Daoy (cell line): ENCODE results near the gene PDZD2. TPM values are rescaled to one million over a fixed set of nuclear protein-coding genes. Genes with fewer than 3 reads are reported as not detected.

Source experiments
- DNase-seq: peaks from one replicate; pipeline ENCODE4 v3.0.0-alpha.2; 2015; ENCODE audit warnings: low read depth
- total RNA-seq: library from RNA; depleted of rRNA; stranded (reverse); fragments of >200 nt; shearing (Covaris generic); gene quantifications from 2 replicates; pipeline ENCODE4 v1.2.3, GENCODE V29; 2014; rRNA removed

PDZD2 gene
- total RNA-seq, 1 experiment from 2014 or later: 0.91 TPM

- peak; percentile 37 for DNase-seq
These were observed 500.0 kb downstream of the PDZD2 start for GRCh38 chr5:32138839-32139493.

GRCh38 chr5:32143617-32144377 is 504.9 kb downstream of the PDZD2 start:
- no peak for DNase-seq

GRCh38 chr5:32144378-32145207 is 505.7 kb downstream of the PDZD2 start:
- DNase-seq: no peak

DNA sequence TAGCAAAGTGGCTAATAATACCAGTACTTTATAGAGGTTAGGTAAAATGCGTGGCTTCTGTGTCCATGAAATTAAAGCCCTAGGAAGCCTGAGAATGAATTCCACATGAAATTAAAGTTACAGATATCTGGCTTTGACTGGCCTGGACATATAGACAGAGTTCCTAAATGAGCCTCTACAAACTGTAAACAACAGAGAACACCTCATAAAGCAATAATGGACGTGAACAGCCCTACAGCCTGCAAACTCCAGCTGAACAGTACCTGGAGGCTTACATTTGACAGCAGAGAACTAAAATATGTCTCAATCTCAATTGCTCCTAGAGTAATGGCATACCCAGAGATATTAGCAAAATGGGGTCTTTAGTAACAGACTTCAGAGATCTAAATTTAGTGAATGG is 506.4 kb downstream of the PDZD2 start:
- no peak for DNase-seq

GRCh38 chr5:32147236-32147635 is 508.3 kb downstream of the PDZD2 start:
- no peak for DNase-seq

GRCh38 chr5:32147959-32148358 is 509.0 kb downstream of the PDZD2 start:
- no peak for DNase-seq

- no peak for DNase-seq
These were observed 511.4 kb downstream of the PDZD2 start for GRCh38 chr5:32150366-32150765.

- DNase-seq: no peak
These were observed 512.3 kb downstream of the PDZD2 start for GRCh38 chr5:32151198-32151597.

DNA sequence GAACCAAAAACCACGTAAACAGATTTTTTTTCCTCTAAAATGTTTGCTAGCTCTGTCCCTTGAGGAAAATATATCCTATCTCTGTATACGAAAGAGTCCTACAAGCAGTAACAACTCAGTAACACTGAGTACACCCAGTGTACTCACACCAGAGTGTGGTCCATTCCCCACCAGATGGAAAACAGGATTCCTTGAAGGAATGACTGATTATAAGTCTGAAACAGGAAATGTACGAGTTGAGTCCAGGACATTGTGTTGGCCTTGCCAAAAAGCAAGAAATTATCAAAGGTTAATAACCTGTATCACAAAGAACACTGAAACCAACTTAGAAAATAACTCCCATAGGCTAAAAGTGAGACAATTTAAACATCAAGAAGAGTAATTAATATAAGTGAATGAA is 514.8 kb downstream of the PDZD2 start:
- DNase-seq: no peak

- no peak for DNase-seq
These were observed 516.3 kb downstream of the PDZD2 start for GRCh38 chr5:32155211-32155610.

DNA sequence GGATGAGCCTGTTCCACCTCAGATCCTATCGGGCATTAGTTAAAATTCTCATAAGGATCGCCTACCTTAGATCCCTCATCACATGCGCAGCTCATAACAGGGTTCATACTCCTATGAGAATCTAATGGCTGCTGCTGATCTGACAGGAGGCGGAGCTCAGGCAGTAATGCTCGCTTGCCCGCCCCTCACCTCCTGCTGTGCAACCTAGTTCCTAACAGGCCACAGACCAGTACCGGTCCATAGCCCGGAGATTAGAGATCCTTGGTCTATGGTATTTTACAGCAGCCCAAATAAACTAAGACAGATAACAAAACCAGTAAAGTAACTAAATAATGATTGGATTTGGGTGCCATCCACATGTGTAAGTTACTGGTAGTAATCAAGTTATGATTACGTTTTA is 517.7 kb downstream of the PDZD2 start:
- peak; percentile 3 for DNase-seq

DNA sequence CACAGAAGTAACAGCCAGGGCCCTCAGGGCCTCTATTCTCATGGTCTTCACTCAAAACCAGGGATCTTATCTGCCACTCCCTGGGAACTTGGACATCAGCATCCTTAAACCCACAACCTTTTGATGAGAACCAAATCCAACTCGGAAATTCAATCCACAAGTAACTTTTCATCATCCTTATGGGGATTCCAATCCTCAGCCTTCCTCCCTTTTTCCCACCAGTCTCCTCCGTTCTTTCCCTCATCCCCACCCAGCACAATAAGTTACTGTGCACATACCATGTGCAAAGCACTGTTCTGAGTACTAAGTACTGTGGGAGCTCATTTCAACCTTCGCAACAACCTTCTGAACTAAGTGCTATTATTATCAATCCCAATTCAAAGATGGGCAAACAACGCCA is 518.1 kb downstream of the PDZD2 start:
- no peak for DNase-seq

- no peak for DNase-seq
These were observed 519.7 kb downstream of the PDZD2 start for GRCh38 chr5:32158679-32158975.

DNA sequence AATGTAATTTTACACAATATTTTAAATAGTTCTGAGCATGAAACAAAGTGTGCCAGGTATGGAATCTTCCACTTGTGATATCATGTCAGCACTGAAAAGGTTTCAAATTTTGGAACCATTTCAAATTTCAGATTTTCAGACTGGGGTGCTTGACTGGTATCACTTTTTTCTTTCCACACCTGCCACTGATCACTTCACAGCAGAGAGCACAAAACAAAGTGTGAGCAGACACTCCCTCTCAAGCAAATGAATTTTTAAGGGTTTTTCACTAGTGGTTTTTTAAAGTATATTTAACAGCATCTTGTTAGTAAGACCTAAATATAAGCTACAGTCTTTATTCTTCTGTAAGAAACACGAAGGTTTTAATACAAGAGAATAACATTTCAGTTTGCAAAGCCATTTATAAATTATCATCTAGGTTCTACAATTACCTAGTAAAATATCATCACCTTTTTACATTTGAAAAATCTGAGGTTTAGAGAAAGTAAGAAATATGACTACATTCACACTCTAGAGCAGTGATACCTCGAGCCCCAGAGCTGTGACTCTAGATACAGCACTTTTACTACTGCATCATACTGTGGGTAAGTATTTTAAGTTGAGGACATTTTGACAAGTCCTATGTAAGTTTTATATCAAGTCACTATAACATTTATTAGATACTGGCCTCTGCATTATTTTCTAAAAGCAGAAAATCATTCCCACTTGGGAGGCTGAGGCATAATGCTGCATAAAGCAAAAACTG is 520.6 kb downstream of the PDZD2 start:
- DNase-seq: no peak

DNA sequence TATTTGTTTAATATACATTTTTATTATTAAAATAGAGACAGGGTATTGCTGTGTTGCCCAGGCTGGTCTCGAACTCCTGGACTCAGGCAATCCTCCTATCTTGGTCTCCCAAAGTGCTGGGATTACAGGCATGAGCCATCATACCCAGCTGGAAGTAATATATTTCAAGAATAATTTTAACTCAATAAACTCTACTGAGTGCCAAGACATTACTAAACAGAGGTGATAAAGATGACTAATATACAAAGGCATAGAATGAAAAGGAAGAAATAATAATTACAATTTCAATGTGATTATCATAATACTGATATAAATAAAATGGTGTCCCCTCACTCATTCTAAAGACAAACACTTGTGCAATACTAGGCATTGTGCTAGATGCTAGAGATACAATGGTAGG is 521.3 kb downstream of the PDZD2 start:
- no peak for DNase-seq

Other genes with a start within 250 kb of the PDZD2 start
- 58.8 and 59.5 TPM in 2 replicates for gene DROSHA, start 107.0 kb upstream of the PDZD2 start, total RNA-seq
- 19.9 and 42.3 TPM in 2 replicates for gene C5orf22, start 106.8 kb upstream of the PDZD2 start, total RNA-seq